ENCODE measurements around the gene PDE6H. TPM values are rescaled to one million over a fixed set of nuclear protein-coding genes. Genes with fewer than 3 reads are reported as not detected.

The PDE6H gene
- total and polyA plus RNA-seq, 2 donors (not counting 3 experiments of a cell fraction or from before 2014, with no cell fraction given) = not detected

- FAIRE-seq (no peak), DNase-seq (ENCODE audit: low read depth, low spot score) (no peak)
- H3K9me1 ChIP-seq (replicated peaks; ENCODE audit: control insufficient read depth, extremely low read depth, insufficient read depth, low read length) = no peaks in the 10 kb centered on the region
- H4K20me1 ChIP-seq (replicated peaks; ENCODE audit: control insufficient read depth, extremely low read depth, insufficient read depth, low read length) = no peaks in the 10 kb centered on the region
- H3K27ac ChIP-seq (ENCODE audit: insufficient read depth, low read depth, low read length) = no peak overlapping the region
- H3K4me3 ChIP-seq (replicated peaks in 1 of 3; ENCODE audit: insufficient read depth in 1 of 3, low read depth in 1 of 3, low read length in 3 of 3) = no peak overlapping the region
- H3K79me2 ChIP-seq (ENCODE audit: control insufficient read depth, insufficient read depth, low read length) = no peaks in the 10 kb centered on the region
- H3K9ac ChIP-seq (replicated peaks; ENCODE audit: extremely low read depth, insufficient read depth, low read length) = no peak overlapping the region
- no peak overlapping the region for H3K4me2 ChIP-seq (ENCODE audit: insufficient read depth, low read length)
- no TSS peak for BruUV-seq (replicated peaks)
- H3K4me1 ChIP-seq (ENCODE audit: control insufficient read depth, extremely low read depth, insufficient read depth, low read length) = no peaks in the 10 kb centered on the region
- H2AFZ ChIP-seq (ENCODE audit: low read depth, low read length) = no peak overlapping the region
- H3K27me3 ChIP-seq (ENCODE audit: control insufficient read depth in 2 of 2, insufficient read depth in 2 of 2, low read length in 2 of 2) = peaks cover 5 to 13% of the 10 kb centered on the region in 2 experiments
- intact Hi-C loops (cut with micrococcal nuclease) (no loop called here), dilution Hi-C loops (cut with MboI; ENCODE audit: extremely low pct_ligation_motif_present, low sequenced_read_pairs) (no loop called here)
- TF ChIP-seq MAX (IDR thresholded peaks at IDR 0.05; ENCODE audit: insufficient read depth, insufficient read length) = no peak
- TF ChIP-seq GATA2 (IDR thresholded peaks at IDR 0.05; ENCODE audit: insufficient read depth, insufficient read length, low read depth, low read length) = no peak
- no peak for TF ChIP-seq FOS (IDR thresholded peaks at IDR 0.05; ENCODE audit: borderline replicate concordance, insufficient read depth, low read length)
- TF ChIP-seq POLR2A (IDR thresholded peaks at IDR 0.05; ENCODE audit: low read depth, low read length) = no peak
- TF ChIP-seq POLR2AphosphoS5 (IDR thresholded peaks at IDR 0.05; ENCODE audit: insufficient read depth, low read depth, low read length) = no peak
- no peak for TF ChIP-seq EZH2 (IDR thresholded peaks at IDR 0.05; ENCODE audit: borderline replicate concordance, low read depth, low read length, severe bottlenecking)
- TF ChIP-seq MYC (IDR thresholded peaks at IDR 0.05; ENCODE audit: low read depth, low read length) = no peak
- no peak for TF ChIP-seq JUN (IDR thresholded peaks at IDR 0.05; ENCODE audit: borderline replicate concordance, insufficient read depth, insufficient read length, low read depth)
- TF ChIP-seq CTCF (IDR thresholded peaks at IDR 0.05; ENCODE audit: extremely low read depth in 1 of 2, insufficient read depth in 1 of 2, low read depth in 1 of 2, low read length in 2 of 2) = no peak
- ChIA-PET POLR2A (no interaction called here), CTCF (no interaction called here)
- no peaks in the 10 kb centered on the region for H3K9me3 ChIP-seq (replicated peaks; ENCODE audit: control insufficient read depth, insufficient read depth, low read length)
- H3K36me3 ChIP-seq (ENCODE audit: control insufficient read depth in 2 of 2, extremely low read depth in 1 of 2, insufficient read depth in 2 of 2, low read length in 2 of 2) = no peaks in the 10 kb centered on the region
Observed at GRCh38 chr12:15013634-15014179, 40.9 kb downstream of the PDE6H start.
